ENCODE data around the gene ASPSCR1. TPM values are rescaled to one million over a fixed set of nuclear protein-coding genes. Genes with fewer than 3 reads are reported as not detected.
A peak's percentile ranks its signal among the peaks of the same experiment; 100 is the strongest.

ASPSCR1 gene
- total RNA-seq, 2 donors from 2014 or later: 32.0 to 34.2 TPM

GRCh38 chr17:81990836-81991683 lies 13.6 kb downstream of the ASPSCR1 start:
- Mint-ChIP-seq H3K27me3 (ENCODE audit: low read depth) (no peaks in the 10 kb centered on the region), H3K27ac (no peak overlapping the region), H3K4me3 (no peak overlapping the region), H3K4me1 (ENCODE audit: low read depth) (no peaks in the 10 kb centered on the region), H3K9me3 (no peaks in the 10 kb centered on the region), H3K36me3 (ENCODE audit: insufficient read depth in 2 of 2) (no peaks in the 10 kb centered on the region)
- ATAC-seq (replicated peaks in 1 of 2) (peak in 1 of 2 donors; percentile 33), DNase-seq (no peak)

- DNase-seq (no peak), ATAC-seq (replicated peaks in 1 of 2) (peak in 1 of 2 donors; percentile 17)
- H3K27me3 Mint-ChIP-seq (ENCODE audit: low read depth): no peaks in the 10 kb centered on the region
- H3K36me3 Mint-ChIP-seq (ENCODE audit: insufficient read depth in 2 of 2): peaks cover 0 to 1% of the 10 kb centered on the region in 2 donors
- H3K27ac Mint-ChIP-seq: no peak overlapping the region
- no peaks in the 10 kb centered on the region for H3K9me3 Mint-ChIP-seq
- H3K4me1 Mint-ChIP-seq (ENCODE audit: low read depth): no peaks in the 10 kb centered on the region
- H3K4me3 Mint-ChIP-seq: no peak overlapping the region
Observed at GRCh38 chr17:81991684-81992305, 14.4 kb downstream of the ASPSCR1 start.

GRCh38 chr17:81992306-81993102 lies 15.1 kb downstream of the ASPSCR1 start:
- no peaks in the 10 kb centered on the region for H3K9me3 Mint-ChIP-seq
- ATAC-seq (replicated peaks in 1 of 2) (no peak), DNase-seq (no peak)
- H3K4me3 Mint-ChIP-seq: no peak overlapping the region
- H3K27ac Mint-ChIP-seq: no peak overlapping the region
- no peaks in the 10 kb centered on the region for H3K4me1 Mint-ChIP-seq (ENCODE audit: low read depth)
- H3K36me3 Mint-ChIP-seq (ENCODE audit: insufficient read depth in 2 of 2): peaks cover 0 to 1% of the 10 kb centered on the region in 2 donors
- H3K27me3 Mint-ChIP-seq (ENCODE audit: low read depth): no peaks in the 10 kb centered on the region

GRCh38 chr17:81993729-81994592 lies 16.5 kb downstream of the ASPSCR1 start:
- ATAC-seq (replicated peaks in 1 of 2) (no peak), DNase-seq (no peak)
- Mint-ChIP-seq H3K27ac (no peak overlapping the region), H3K27me3 (ENCODE audit: low read depth) (no peaks in the 10 kb centered on the region), H3K9me3 (no peaks in the 10 kb centered on the region), H3K36me3 (ENCODE audit: insufficient read depth in 2 of 2) (peaks cover 0 to 1% of the 10 kb centered on the region in 2 donors), H3K4me1 (ENCODE audit: low read depth) (no peaks in the 10 kb centered on the region), H3K4me3 (no peak overlapping the region)

DNA sequence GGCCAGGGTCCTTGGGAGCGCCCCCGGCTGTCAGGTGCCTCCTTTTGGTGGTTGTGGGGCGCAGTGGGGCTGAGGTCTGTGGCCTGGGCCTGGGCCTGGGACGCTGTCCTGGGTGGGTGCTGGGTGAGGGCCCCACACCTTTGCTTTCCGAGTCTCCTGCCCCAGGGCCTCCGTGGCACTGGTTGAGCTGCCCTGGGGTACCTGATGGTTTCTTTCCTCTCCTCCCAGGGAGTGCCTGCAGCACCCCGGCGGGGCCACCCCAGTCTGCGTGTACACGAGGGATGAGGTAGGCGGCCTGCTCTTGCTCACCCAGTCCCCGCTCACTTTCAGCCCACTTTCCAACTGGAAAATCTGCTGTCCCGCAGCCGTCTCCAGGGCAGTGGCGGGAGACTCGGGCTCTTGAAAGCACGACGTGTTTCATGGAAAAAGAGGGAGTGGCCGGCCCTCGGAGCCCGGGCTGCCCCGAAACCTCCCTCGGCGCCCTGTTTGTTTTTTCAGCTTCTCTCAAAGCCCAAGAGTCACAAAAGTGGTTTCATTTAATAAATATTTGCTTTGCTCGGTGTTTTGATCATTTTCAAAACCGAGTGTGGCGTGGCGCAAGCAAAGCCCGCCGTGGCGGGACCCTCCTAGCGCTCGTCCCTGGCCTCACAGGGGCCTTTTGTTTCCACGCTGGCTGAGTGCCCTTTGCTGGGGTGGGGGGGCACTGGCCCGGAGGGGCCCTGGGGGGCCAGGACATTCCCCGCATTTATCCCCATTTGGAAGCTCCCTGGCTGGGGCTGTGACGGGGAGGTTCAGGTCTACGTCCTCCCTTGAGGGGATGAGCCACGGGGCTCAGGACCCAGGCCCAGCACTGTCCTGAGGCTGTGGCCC lies 17.4 kb downstream of the ASPSCR1 start:
- Mint-ChIP-seq H3K9me3 (no peaks in the 10 kb centered on the region), H3K4me3 (no peak overlapping the region), H3K4me1 (ENCODE audit: low read depth) (no peaks in the 10 kb centered on the region), H3K36me3 (ENCODE audit: insufficient read depth in 2 of 2) (peaks cover 0 to 1% of the 10 kb centered on the region in 2 donors), H3K27ac (no peak overlapping the region), H3K27me3 (ENCODE audit: low read depth) (no peaks in the 10 kb centered on the region)
- DNase-seq (no peak), ATAC-seq (replicated peaks in 1 of 2) (no peak)

DNA sequence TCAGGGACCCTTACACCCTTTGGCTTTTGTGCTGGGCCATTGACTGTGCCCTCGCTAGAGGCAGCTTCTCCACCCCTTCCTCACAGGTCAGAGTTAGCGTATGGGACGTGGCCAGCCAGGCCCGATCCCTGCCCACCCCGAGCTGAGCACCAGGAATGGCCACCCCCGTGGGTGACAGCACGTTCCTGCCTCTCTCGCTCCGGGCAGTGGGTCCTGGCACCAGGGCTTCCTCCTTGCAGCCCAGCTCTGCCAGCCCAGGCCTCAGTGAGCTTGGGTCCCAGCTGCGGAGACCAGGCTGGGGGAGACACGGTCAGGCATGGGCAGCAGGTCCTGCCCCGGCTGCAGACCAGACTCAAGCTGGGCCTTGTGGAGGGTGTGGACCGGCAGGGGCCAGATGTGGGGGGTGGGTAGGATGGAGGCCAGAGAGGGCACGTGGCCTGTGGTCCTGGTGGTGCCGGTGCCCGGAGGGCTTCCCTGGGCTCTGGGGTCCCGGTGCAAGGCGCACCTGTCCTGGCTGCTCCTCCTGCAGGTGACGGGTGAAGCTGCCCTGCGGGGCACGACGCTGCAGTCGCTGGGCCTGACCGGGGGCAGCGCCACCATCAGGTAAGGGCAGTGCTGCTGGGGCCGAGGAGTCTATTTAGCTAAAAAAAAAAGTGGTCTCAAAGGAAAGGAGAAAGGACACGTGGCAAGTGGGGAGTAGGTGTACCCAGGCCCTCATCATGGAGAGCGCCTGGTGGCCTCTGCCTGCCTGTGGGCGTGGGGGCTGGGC lies 18.2 kb downstream of the ASPSCR1 start:
- Mint-ChIP-seq H3K4me1 (ENCODE audit: low read depth) (no peaks in the 10 kb centered on the region), H3K27ac (no peak overlapping the region), H3K4me3 (no peak overlapping the region), H3K27me3 (ENCODE audit: low read depth) (no peaks in the 10 kb centered on the region), H3K9me3 (no peaks in the 10 kb centered on the region), H3K36me3 (ENCODE audit: insufficient read depth in 2 of 2) (peaks cover 0 to 1% of the 10 kb centered on the region in 2 donors)
- ATAC-seq (replicated peaks in 1 of 2) (peak in 1 of 2 donors; percentile 20), DNase-seq (no peak)

DNA sequence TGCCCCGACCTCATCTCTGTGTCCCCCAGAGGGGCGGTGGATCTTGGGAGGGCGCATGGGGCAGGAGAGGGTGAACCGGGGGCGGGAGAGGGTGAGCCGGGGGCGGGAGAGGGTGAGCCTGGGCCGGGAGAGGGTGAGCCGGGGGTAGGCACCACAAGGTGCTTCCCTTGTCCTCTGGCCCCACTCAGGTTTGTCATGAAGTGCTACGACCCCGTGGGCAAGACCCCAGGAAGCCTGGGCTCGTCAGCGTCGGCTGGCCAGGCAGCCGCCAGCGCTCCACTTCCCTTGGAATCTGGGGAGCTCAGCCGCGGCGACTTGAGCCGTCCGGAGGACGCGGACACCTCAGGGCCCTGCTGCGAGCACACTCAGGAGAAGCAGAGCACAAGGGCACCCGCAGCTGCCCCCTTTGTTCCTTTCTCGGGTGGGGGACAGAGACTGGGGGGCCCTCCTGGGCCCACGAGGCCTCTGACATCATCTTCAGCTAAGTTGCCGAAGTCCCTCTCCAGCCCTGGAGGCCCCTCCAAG lies 18.9 kb downstream of the ASPSCR1 start:
- ATAC-seq (replicated peaks in 1 of 2): no peak
- Mint-ChIP-seq H3K9me3 (no peaks in the 10 kb centered on the region), H3K36me3 (ENCODE audit: insufficient read depth in 2 of 2) (peaks cover 0 to 1% of the 10 kb centered on the region in 2 donors), H3K27me3 (ENCODE audit: low read depth) (no peaks in the 10 kb centered on the region), H3K4me3 (no peak overlapping the region), H3K27ac (no peak overlapping the region), H3K4me1 (ENCODE audit: low read depth) (no peaks in the 10 kb centered on the region)
- no peak for DNase-seq

DNA sequence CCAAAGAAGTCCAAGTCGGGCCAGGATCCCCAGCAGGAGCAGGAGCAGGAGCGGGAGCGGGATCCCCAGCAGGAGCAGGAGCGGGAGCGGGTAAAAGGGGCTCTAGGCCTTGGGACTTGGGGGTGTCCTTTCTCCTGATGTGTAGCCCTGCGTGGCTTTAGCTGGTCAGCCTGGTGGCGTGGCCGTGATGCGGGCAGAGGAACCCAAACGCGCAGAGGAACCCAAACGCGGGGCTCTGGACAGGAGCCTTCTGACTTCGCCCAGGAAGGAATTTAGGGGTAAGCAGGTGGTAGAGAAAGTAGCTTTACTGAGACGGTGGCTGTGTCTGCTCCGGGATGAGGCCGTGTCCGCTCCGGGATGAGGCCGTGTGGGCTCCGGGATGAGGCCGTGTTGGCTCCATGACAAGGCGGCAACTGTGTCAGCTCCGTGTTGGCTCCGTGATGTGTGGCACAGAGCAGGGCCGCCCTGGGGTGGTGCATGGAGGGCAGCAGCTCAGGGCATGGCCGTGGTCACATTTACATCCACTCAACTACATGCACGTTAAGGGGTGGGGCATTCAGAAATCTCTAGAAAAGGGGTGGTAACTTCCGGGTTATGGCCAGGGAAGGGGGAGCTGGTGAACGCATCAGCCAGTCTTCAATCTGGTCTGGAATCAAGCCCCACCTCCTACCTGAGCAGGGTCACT lies 19.5 kb downstream of the ASPSCR1 start:
- no peak for DNase-seq
- Mint-ChIP-seq H3K4me1 (ENCODE audit: low read depth) (no peaks in the 10 kb centered on the region), H3K27ac (no peak overlapping the region), H3K27me3 (ENCODE audit: low read depth) (no peaks in the 10 kb centered on the region), H3K36me3 (ENCODE audit: insufficient read depth in 2 of 2) (peaks cover 0 to 1% of the 10 kb centered on the region in 2 donors), H3K4me3 (no peak overlapping the region), H3K9me3 (no peaks in the 10 kb centered on the region)
- ATAC-seq (replicated peaks in 1 of 2): no peak

DNA sequence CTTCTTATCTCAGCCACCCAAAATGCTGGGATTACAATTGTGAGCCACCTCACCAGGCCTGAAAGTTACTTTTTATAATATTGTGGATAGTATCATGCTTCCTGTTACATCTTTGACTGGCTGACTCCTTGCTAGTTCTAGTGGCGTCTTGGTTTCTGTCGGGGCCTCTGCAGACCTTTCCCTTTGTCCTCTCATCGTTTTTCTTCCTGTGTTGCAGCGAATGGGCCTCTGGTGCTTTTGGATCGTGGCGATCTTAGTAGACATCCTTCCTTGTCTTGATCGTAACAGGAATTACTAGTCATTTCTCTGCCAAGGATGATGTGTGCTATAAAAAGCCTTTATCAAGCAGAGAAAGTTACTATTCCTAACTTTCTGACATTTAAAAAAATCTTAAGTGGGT lies 20.8 kb downstream of the ASPSCR1 start:
- H3K4me3 Mint-ChIP-seq: no peak overlapping the region
- H3K36me3 Mint-ChIP-seq (ENCODE audit: insufficient read depth in 2 of 2): peaks cover 0 to 1% of the 10 kb centered on the region in 2 donors
- ATAC-seq (replicated peaks in 1 of 2) (no peak), DNase-seq (no peak)
- H3K4me1 Mint-ChIP-seq (ENCODE audit: low read depth): no peaks in the 10 kb centered on the region
- no peaks in the 10 kb centered on the region for H3K27me3 Mint-ChIP-seq (ENCODE audit: low read depth)
- no peaks in the 10 kb centered on the region for H3K9me3 Mint-ChIP-seq
- no peak overlapping the region for H3K27ac Mint-ChIP-seq

DNA sequence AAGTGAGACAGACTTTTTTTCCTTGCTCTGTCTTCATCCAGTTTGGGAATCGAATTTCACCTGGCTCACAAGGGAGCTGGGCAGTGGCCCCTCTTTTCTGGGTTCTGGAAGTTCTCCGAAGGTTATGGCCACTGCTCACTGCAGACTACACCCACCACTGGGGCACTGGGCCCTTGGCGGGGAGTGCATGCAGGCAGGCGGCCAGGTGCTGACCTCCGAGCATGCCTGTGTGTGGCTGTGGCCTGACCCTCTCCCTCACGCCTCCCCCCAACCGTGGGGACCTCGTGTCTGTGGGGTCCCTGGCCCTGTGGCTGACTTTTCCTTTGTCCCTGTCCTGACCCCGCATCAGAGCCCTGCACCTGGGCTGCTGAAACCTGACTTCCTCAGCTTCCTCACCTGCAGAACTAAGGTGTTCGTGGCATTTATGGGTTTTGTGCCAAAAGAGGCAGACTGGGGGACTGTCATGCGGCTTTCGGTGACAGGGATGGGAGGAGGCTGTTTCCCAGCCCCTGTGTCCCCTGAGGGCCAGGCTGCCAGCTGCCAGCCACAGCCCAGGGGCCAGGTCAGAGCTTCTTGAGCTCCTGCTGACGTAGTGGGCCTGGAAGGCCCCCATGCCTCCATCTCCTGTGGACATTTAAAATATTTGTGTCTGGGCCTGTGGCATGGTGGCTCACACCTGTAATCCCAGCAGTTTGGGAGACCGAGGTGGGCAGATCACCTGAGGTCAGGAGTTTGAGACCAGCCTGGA lies 21.4 kb downstream of the ASPSCR1 start:
- DNase-seq (no peak), ATAC-seq (replicated peaks in 1 of 2) (no peak)
- H3K27ac Mint-ChIP-seq: no peak overlapping the region
- no peaks in the 10 kb centered on the region for H3K4me1 Mint-ChIP-seq (ENCODE audit: low read depth)
- H3K9me3 Mint-ChIP-seq: no peaks in the 10 kb centered on the region
- no peak overlapping the region for H3K4me3 Mint-ChIP-seq
- H3K27me3 Mint-ChIP-seq (ENCODE audit: low read depth): no peaks in the 10 kb centered on the region
- peaks cover 0 to 1% of the 10 kb centered on the region in 2 donors for H3K36me3 Mint-ChIP-seq (ENCODE audit: insufficient read depth in 2 of 2)
